Central memory CD4-positive, alpha-beta T cell (primary cell): ENCODE results near the gene ELF1.
"Not testable (repeated sequence)": the region's sequence is repeated elsewhere in the genome, so short reads cannot be mapped to it uniquely, and the experiment has no call there.

ENCODE experiments used
- DNase-seq: peaks from one replicate; pipeline ENCODE4 v3.0.0; 2022
- total RNA-seq, 3 experiments: gene quantifications; one replicate each; lab custom pipeline; 2026; lab: John Stamatoyannopoulos, UW

Gene ELF1
- total RNA-seq = 91.0 to 366 (median 232) reads per million in 3 experiments

- DNase-seq = peak; percentile 77
Observed at GRCh38 chr13:41019011-41019487, at the start of gene ELF1. Gene ELF1, minus strand, starts transcription at chr13:41019316. Its CDS starts 37,262 bp downstream, at chr13:40982054.

GRCh38 chr13:41065078-41065477 is 46.0 kb upstream of the ELF1 start:
- DNase-seq = no peak

GRCh38 chr13:41064493-41064892 is 45.4 kb upstream of the ELF1 start:
- no peak for DNase-seq

- no peak for DNase-seq
Observed at GRCh38 chr13:41061914-41062837, 43.1 kb upstream of the ELF1 start.

- peak; percentile 88 for DNase-seq
Observed at GRCh38 chr13:41061075-41061913, 42.2 kb upstream of the ELF1 start, which contains the start of gene WBP4. Gene WBP4, plus strand, starts transcription at chr13:41061509. Its CDS starts 165 bp downstream, at chr13:41061674.

GRCh38 chr13:41060724-41061074 is 41.6 kb upstream of the ELF1 start:
- peak; percentile 83 for DNase-seq

GRCh38 chr13:41060082-41060723 is 41.1 kb upstream of the ELF1 start:
- no peak for DNase-seq

- no peak for DNase-seq
Observed at GRCh38 chr13:41059456-41060081, 40.5 kb upstream of the ELF1 start.

GRCh38 chr13:41058295-41059070 is 39.4 kb upstream of the ELF1 start:
- DNase-seq = no peak

- no peak for DNase-seq
Observed at GRCh38 chr13:41056826-41057711, 38.0 kb upstream of the ELF1 start.

- DNase-seq = no peak
Observed at GRCh38 chr13:41056194-41056593, 37.1 kb upstream of the ELF1 start.

- DNase-seq = no peak
Observed at GRCh38 chr13:41054919-41055619, 36.0 kb upstream of the ELF1 start.

GRCh38 chr13:41054212-41054877 is 35.2 kb upstream of the ELF1 start:
- peak; percentile 48 for DNase-seq

- DNase-seq = no peak
Observed at GRCh38 chr13:41053384-41053826, 34.3 kb upstream of the ELF1 start.

GRCh38 chr13:41052441-41052840 is 33.3 kb upstream of the ELF1 start:
- no peak for DNase-seq

GRCh38 chr13:41049480-41050440 is 30.6 kb upstream of the ELF1 start:
- DNase-seq = no peak

- no peak for DNase-seq
Observed at GRCh38 chr13:41048640-41049039, 29.5 kb upstream of the ELF1 start.

GRCh38 chr13:41042419-41042818 is 23.3 kb upstream of the ELF1 start:
- DNase-seq = not testable (repeated sequence)
